Uterus (tissue), 2 donors: Measurements from ENCODE around the gene MLPH.

ENCODE experiments used
- CTCF ChIP-seq, 4 experiments: fragments of 200-600 bp in 2 of 4; fragments of 450-650 bp in 2 of 4; sonication (generic) in 2 of 4; IDR thresholded peaks; one replicate each; pipeline ENCODE4 v1.5.1; 2016 to 2019; ENCODE audit warnings: antibody characterized with exemption in 4 of 4, mild to moderate bottlenecking in 2 of 4, moderate library complexity in 1 of 4
- POLR2A ChIP-seq, 2 donors: fragments of 450-650 bp; IDR thresholded peaks; one replicate each; pipeline ENCODE4 v1.6.1; 2016; ENCODE audit warnings: antibody characterized with exemption in 2 of 2, mild to moderate bottlenecking in 1 of 2, moderate library complexity in 1 of 2

DNA sequence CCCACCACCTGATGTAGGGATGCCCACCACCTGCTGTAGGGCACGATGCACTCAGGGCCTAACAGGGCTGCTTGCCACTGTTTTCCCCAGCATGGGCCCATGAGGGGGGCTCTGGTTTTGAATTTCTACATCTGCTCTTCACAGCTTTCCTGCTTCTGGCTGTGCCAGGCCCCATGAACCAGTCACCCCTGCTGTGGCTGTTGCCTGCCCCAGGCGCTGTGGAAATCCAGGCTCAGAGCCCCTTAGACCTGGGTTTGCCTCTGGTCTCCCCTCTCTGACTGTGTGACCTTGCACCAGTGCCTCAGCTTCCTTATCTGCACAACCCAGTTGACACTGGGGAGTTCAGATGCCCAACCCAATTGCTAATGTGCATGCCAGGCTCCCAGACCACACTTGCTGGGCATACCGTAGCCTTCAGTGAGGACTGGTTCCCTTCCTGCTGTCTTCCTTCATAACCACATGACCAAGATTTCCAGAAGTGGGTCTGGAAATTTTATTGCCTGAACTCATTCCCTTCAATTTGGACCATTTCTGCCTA is 6.0 kb upstream of the MLPH start:
- TF ChIP-seq CTCF (IDR thresholded peaks at IDR 0.05) = no peak
- no peak for TF ChIP-seq POLR2A (IDR thresholded peaks at IDR 0.05)
